Stimulated activated CD8-positive, alpha-beta memory T cell treated with anti-CD3 and anti-CD28 coated beads, Interleukin-4, amount 100 ng/mL, for 1 hour (primary cell): Measurements from ENCODE around the gene HOXD3.

Source experiments
- DNase-seq, 2 donors: peaks; one replicate each; pipeline ENCODE4 v3.0.0-alpha.2; 2020; ENCODE audit warnings: low read depth in 2 of 2, low spot score in 1 of 2

HOXD3 gene

DNA sequence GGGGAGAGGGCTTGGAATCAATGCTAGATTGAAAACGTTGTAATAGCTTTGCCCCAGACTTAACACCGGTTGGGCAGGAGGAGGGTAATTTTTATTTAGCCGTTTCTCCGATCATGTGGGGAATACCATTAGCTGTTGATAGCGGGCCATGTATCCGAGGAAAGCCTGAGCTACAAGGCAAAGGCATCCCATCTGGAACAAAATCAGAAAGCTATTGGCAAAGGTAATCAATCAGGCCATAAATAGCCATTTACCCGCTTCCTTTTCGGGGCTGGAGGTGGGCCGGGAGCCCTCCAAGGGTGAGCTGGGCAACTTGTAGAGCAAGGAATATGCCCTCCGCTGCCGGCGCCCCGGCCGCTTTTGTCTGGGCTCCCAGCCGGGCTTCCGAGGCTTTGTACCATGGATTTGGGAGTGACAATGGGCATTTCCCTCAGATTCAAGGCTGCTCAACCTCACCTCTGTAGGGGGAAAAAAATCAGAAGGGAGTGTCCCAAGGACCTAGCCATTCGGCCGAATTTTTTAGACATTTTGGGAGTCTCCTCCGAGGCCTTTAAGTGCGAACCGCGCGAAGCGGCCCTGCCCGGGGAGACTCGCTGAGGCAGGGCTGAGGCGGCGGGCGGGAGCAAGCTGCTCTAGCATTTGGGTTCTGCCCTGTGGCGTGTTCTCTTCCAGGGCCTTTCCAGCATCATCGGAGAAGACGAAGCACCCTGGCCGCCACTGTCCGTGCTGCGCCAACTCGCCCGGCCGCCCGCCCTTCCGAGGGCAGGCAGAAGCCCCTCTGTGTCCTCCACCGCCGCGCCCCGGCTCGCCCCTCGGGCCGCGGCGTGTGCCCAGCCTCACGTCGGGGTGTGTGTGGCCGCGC lies 35.7 kb upstream of the HOXD3 start:
- no peak for DNase-seq

DNA sequence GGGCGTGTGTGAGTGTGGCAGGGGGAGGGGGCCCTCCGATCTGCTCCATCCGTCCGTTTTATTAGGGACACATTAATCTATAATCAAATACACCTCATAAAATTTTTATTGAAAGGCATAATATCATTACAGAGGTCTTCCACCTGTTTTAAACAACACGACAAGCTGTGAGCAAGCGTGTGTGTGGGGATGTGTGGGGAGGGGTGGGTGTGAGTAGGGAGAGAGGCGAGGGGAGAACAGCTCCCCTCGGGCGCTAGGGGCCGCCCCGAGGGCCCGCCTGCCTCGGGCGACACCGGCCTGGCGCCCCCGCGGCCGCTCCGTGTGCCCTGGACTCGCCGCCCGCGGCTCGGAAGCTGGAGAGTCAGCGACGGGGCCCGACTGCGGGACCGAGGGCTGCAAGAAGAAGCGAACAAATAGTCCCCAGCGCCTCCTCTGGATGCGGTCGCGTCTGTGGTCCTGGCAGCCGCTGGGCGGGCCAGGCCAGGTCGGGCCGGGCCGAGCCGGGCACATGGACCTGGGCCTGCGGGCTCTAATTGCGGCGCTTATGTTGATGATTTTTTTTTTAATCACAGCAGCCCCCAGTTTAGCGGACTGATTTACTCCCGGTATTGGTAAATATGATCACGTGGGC lies 34.9 kb upstream of the HOXD3 start:
- no peak for DNase-seq

DNA sequence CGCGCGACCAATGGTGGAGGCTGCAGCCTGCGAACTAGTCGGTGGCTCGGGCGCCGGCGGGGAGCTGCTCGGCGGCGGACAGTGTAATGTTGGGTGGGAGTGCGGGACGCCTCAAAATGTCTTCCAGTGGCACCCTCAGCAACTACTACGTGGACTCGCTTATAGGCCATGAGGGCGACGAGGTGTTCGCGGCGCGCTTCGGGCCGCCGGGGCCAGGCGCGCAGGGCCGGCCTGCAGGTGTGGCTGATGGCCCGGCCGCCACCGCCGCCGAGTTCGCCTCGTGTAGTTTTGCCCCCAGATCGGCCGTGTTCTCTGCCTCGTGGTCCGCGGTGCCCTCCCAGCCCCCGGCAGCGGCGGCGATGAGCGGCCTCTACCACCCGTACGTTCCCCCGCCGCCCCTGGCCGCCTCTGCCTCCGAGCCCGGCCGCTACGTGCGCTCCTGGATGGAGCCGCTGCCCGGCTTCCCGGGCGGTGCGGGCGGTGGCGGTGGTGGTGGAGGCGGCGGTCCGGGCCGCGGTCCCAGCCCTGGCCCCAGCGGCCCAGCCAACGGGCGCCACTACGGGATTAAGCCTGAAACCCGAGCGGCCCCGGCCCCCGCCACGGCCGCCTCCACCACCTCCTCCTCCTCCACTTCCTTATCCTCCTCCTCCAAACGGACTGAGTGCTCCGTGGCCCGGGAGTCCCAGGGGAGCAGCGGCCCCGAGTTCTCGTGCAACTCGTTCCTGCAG lies 34.3 kb upstream of the HOXD3 start, which contains the start of gene HOXD9:
TSS of gene HOXD9 (plus strand) at position 37 of the 728 bp plus-strand sequence. CDS start at position 87, 50 bp downstream.
- no peak for DNase-seq

DNA sequence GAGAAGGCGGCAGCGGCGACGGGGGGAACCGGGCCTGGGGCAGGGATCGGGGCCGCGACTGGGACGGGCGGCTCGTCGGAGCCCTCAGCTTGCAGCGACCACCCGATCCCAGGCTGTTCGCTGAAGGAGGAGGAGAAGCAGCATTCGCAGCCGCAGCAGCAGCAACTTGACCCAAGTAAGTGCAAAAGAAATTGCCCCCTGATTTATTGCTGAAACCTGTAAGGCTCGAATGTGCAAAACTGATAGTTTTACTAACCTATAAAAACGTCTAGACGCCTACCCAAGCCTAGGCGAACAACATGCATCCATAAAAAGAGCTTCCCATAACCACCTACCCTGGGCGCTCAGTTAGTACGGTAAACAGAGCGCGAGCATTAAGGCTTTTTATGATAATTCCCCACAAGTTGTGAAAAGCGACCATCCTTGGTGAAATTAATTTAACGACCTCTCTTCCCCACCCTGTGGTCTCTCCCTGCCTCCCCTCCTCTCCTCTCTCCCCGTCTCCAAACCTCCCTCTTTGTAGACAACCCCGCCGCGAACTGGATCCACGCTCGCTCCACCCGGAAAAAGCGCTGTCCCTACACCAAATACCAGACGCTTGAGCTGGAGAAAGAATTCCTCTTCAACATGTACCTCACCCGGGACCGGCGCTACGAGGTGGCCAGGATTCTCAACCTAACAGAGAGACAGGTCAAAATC lies 33.5 kb upstream of the HOXD3 start:
- no peak for DNase-seq

DNA sequence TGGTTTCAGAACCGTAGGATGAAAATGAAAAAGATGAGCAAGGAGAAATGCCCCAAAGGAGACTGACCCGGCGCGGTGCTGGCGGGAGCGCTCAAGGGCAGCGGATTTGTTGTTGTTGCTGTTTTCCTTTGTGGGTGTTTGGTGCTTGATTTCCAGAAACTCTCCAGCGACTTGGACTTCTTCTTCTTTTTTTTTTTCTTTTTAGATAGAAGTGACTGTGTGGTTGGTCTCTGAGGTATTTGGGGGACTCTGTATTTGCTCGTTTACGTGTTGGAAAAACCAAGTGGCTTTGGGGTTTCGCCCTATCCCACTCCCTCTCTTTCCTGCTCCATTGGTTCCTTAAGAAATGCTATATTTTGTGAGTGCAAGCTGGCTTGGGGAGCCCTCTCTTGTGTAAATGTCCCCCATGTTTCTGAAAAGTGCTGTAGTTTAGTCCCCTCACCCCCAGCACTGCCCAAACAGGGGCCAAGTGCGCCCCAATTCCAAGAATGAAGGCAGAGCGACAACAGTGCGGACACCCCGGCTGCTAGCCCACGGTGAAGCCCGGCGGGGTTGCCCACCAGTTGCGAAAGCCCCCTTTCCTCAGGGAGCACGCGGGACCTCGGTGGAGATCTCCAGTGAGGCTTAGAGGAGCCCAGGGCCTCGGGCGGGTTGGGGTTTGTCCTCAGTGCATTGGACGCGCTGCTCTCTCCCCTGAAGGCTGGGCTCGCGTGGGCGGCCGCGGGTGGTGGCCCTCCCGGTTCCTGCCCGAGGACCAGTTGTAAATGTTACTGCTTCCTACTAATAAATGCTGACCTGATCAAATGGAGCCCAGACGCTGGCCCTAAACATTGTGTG lies 32.8 kb upstream of the HOXD3 start:
- no peak for DNase-seq

DNA sequence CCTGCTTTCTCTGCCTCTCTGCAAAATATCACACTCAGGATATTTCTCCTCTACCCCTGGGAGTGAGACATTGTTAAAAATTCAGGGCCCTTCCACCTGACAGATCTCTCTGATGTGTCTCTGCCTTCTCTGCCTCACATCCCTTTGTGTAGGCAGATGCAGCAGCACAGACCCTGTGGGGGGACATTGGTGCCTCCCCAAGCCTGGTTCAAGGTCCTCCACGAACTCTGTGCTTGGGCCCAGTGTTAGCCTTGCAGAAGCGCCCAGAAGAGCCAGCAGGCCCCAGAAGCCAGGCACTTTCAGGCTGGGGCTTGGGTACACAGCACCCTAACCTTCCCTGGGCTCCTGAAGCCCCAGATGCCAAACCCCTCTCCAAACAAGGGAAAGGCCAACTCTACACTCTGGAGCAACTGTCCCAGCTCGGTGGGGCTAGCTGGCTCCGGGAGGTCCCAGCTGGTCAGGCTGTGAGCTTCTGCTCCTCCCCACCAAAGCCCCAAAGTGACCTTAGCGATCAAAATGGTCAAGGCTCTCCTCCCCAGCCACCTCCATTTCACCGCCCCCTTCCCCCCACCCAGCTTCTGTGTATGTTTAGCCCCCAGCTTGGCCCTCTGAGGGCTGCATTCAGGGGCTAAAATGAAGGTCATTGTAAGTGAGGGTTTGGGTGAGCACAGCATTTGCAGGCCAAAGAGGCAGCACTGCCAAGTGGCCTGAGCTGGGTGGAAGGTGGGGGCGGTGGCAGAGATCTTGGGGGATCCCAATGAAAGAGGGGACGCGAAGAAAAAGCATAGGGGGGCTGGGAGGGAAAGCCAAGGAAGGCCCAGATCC lies 31.9 kb upstream of the HOXD3 start:
- DNase-seq: no peak

DNA sequence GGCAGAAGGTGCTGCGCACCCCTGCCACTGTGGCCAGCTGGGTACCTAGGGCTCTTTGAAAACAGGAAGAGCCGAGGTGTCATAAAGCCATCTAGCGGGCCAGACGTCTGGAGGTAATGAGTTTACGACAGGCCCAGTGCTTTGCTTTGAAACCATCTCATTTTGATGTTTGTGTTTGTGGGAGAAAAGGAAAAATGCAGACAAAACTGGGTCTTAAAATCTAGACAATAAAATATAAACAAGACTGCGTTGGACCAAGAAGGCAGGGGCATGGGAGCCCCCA lies 31.4 kb upstream of the HOXD3 start:
- no peak for DNase-seq

DNA sequence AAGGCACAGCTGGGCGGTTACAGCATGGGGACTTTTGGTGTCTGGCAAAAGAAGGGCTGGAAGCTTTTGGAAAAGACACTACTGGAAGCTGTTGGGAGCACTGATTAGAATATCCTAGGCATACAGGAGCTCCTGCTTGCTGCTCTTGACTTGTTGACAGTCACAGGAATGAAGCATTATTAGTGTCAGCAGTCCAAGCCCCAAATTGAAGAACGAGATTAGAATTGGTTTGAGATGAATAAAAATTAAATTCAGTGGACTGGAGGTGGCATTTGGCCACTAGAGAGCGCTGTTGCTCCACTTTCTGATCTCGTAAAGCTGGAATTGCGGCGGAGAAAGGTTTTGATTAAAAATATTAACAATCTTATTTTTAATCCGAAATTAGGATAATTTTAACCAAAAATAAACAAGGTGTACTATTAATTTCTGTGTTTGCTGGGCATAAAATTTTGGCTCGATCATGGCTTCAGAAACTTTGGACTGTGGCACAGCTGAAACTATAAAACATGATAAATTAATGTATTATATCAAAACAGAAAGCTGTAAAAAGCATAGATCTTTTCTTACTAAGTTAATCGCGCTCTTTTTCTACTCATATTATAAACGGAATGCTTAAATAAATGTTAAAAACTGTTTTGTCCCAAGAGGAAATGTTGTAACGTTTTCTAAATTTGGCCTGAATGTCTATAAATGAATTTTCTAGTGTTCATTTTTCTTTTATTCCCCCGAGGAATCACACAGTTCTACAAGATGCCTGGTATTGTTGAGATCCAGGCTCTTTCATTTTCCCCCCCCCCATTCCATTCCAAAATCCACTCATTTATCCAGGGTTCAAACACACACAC lies 30.0 kb upstream of the HOXD3 start:
- peak; percentile 47 to 57 for DNase-seq

DNA sequence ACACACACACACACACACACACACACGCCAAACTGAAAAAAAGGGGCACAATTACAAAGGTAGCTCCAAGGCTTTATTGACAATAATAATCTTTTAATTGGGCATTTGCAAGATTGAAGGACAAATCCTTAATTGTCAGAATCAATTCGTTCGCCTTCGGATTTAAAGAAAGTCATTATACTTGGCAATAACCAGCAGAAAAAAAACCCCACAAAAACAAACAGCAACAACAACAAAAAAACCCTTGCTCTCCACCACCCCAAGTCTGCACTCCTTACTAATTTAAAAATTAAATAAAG lies 29.4 kb upstream of the HOXD3 start:
- DNase-seq: no peak

DNA sequence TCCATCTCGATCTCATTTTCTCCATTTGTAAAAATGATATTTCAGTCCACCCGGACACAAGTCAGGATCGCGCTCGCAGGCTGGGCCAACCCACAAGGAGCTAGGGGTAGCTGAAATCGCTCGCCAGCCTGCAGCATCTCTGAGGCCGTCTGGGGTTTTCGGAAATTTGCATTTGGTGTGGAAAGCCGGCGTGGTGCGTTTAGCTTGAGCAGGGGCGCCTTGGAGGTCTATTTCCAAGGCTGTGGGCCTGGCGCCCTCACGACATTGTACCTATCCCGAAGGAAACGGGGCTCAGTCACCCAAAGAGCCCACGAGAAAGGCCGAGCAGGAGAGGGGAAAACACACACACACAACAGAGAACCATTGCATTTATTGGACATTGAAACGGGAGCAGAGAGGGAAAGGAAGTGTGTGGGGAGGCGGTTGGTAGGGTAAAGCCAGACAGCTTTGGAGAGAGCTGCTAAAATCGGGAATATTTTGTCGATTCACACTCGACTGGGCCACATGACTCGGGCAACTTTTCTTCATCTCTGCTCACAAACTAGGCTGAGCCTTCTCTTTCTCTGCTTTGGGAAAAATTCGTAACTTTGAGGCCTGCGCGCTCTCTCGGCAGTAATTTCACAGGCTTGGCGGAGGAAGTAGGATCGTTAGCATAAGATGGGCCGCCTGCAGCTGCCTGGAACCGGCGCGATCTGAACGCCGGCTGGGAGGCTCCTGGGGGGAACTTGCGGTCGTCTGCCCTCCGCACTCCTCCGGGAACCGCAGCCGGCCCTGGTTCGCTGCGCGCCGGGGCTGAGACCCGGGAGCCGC lies 28.7 kb upstream of the HOXD3 start:
- DNase-seq: no peak

DNA sequence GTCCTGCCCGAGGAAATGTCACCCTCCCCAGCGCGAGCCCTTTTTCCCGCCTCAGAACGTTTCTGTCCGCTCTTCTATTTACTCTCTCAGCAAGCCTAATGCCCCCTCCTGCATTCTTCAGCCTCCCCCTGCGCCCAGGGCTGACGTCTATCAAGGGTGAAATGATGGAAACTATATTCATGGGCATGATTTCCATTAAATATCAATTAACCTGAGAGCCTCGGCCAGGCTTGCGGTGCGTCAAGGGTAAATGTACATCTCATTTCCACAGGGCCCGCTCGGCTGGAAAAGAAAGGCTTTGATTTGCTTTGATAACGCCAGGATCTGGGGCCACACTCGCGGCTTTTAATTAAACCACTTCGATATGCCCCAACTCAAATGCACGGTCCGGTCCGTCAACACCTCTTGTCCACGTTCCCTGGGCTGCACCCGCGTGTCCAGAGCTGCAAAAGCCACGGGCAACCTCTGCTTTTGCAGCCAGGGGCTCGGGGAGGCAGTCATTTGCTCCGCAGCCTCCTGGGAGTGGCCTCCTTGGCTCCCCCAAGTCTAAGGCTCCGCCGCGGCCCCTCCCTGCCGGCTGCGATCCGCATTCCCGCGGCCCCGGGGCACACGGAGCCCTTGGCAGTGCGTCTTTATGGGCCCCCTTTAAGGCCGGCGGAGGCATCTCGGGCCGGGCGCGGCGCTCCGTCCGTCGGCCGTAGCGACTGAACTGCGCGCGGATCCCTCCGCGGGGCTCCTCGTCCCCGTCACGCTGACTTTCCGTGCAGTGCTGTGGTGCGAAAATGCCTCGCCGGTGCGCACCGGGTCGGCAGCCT lies 27.9 kb upstream of the HOXD3 start, which contains the start of gene HOXD8:
TSS of gene HOXD8 (plus strand) at position 724 of the 815 bp plus-strand sequence. CDS start 662 bp downstream, outside the sequence.
- no peak for DNase-seq

DNA sequence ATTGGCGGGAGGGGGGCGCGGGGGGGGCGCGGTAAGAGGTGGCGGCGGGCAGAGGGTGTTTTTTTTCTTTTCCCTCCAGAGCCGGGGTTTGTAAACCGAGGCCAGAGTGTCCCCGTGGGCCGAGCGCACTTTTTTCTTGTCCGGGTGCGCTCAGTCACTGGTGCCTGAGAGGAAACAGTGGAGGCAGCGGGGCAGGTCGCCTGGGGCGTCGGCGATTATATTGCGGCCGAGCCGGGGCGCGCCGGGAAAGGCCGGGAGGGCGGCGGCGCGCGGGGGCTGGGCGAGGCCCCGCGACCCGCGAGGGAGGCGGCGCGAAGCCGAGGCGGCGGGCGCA lies 27.3 kb upstream of the HOXD3 start:
- DNase-seq: no peak

DNA sequence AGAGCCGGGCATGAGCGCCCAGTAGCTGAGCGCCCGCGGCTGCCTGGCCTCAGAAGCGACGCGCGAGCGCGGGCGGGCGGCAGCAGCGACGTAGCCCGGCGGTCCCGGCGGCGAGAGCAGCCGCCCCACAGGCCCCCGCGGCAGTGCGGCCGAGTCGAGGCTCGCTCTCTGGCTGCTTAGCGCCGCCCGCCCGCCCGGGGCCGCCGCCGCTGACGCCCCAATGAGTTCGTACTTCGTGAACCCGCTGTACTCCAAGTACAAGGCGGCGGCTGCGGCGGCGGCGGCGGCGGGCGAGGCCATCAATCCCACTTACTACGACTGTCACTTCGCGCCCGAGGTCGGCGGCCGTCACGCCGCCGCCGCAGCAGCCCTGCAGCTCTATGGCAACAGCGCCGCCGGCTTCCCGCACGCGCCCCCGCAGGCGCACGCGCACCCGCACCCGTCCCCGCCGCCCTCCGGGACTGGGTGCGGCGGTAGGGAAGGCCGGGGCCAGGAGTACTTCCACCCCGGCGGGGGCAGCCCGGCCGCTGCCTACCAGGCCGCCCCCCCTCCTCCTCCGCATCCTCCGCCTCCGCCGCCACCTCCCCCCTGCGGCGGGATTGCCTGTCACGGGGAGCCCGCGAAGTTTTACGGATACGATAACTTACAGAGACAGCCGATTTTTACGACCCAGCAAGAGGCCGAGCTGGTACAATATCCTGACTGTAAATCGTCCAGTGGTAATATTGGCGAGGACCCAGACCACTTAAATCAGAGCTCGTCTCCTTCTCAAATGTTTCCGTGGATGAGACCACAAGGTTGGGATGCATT lies 26.8 kb upstream of the HOXD3 start:
- DNase-seq: no peak

DNA sequence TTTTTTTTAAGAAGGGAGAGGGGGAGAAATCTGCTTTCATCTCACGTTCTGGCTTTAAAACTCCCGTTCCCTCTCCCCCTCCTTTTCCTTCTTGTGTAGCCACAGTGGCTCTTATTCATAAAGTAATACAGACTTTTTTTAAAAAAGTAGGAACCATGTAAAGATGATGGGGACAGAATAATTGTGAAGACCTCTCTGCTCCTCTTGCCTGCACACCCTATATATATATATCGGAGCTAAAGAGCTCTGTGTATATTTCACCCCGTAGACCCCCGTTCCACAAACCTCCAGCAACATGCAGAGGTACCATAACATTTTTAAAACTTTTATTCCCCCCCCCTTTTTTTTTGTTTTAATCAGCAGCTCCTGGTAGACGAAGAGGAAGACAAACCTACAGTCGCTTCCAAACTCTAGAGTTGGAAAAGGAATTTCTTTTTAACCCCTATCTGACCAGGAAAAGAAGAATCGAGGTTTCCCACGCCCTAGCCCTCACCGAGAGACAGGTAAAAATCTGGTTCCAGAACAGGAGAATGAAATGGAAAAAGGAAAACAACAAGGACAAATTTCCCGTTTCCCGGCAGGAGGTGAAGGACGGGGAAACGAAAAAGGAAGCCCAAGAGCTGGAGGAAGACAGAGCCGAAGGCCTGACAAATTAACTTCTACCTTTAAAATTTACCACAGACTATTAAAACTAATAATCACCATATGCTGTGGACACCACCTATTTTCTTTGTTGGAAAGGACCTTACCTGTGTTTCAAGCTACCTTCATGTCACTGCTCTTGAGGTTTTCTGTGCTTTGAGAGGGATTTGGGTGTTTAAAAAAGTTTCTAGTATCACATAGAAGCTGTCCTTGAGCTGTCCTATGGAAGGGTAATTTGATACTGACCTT lies 25.9 kb upstream of the HOXD3 start:
- no peak for DNase-seq

DNA sequence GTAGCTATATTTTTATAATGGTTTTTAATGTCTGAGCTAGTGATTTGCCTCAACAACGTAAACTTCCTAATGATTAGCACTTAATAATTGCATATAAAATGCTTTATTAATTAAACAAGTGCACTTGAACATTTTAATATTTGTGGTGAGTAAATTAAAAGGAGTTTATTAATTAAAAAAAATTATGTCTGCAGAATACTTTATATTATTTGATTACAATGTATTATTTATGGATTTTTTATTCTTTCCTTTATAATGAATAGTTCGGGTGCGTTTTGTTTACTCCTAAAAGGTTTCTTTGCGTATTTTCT lies 25.3 kb upstream of the HOXD3 start:
- no peak for DNase-seq
